A549 (cell line): ENCODE data around the gene FAM107B. TPM values are rescaled to one million over a fixed set of nuclear protein-coding genes. Genes with fewer than 3 reads are reported as not detected.

ENCODE experiments used
- ATAC-seq, 2 experiments: fragments of 200-7000 bp in 1 of 2; fragments of >200 bp in 1 of 2; cut with Nextera tagmentation in 1 of 2; cut with Tn5 transposase in 1 of 2; 3 replicates each; pipeline versions ENCODE4 v1.8.0 to v1.9.1; 2018 to 2020; ENCODE audit warnings: mild to moderate bottlenecking in 1 of 2, moderate library complexity in 1 of 2
- CTCF ChIA-PET: fragments of 300-600 bp; sonication (Branson Sonifier 250); formaldehyde crosslinking; extraction: SDS; loops from one replicate; lab custom pipeline; 2021; ENCODE audit warnings: antibody characterized with exemption, inconsistent platforms; lab: Yijun Ruan, JAX
- POLR2A ChIA-PET: fragments of 350-600 bp; formaldehyde crosslinking; extraction: SDS; loops from one replicate; lab custom pipeline; 2021; ENCODE audit warnings: antibody characterized with exemption, inconsistent platforms; lab: Yijun Ruan, JAX
- DNase-seq, 2 experiments: peaks; one replicate each; pipeline versions ENCODE4 v3.0.0 to v3.0.0-alpha.2; 2011 to 2016; ENCODE audit warnings: low read depth in 1 of 2, low spot score in 1 of 2
- FAIRE-seq: peaks from 2 replicates; lab custom pipeline; 2011; peaks lifted over from hg19 to GRCh38; lab: Jason Lieb, UNC
- H3K27ac ChIP-seq, 2 experiments: fragments of >200 bp; sonication (Bioruptor Twin); formaldehyde crosslinking; 3 replicates each; pipeline ENCODE4 v1.5.1; 2016 to 2017
- H3K4me1 ChIP-seq: fragments of >200 bp; sonication (Bioruptor Twin); formaldehyde crosslinking; 3 replicates; pipeline ENCODE4 v1.6.1; 2016
- H3K4me2 ChIP-seq: fragments of >200 bp; sonication (Bioruptor Twin); formaldehyde crosslinking; 3 replicates; pipeline ENCODE4 v1.6.1; 2016
- H3K4me3 ChIP-seq: fragments of >200 bp; sonication (Bioruptor Twin); formaldehyde crosslinking; 3 replicates; pipeline ENCODE4 v1.5.1; 2016
- H3K9me3 ChIP-seq: fragments of >200 bp; sonication (Bioruptor Twin); formaldehyde crosslinking; 3 replicates; pipeline ENCODE4 v1.6.1; 2016
- CEBPB ChIP-seq, 2 experiments: fragments of >200 bp in 1 of 2; sonication (Bioruptor Twin) in 1 of 2; formaldehyde crosslinking in 1 of 2; IDR thresholded peaks; 2 replicates each; pipeline ENCODE4 v1.6.1; 2012 to 2016
- CHD2 ChIP-seq: fragments of 150-350 bp; IDR thresholded peaks from 2 replicates; pipeline ENCODE4 v1.6.1; 2014; ENCODE audit warnings: low read length; ENCODE audit not compliant: partially characterized antibody
- HOXA7 ChIP-seq: fragments of 250-450 bp; sonication (Bioruptor Pico); IDR thresholded peaks from 2 replicates; pipeline ENCODE4 v1.5.0; 2020; ENCODE audit warnings: mild to moderate bottlenecking, moderate library complexity
- HOXB5 ChIP-seq: fragments of 250-450 bp; sonication (Bioruptor Pico); IDR thresholded peaks from 2 replicates; pipeline ENCODE4 v1.5.0; 2020; ENCODE audit warnings: mild to moderate bottlenecking, moderate library complexity
- KDM5A ChIP-seq: fragments of 200-600 bp; sonication (generic); IDR thresholded peaks from 2 replicates; pipeline ENCODE4 v1.6.1; 2016; ENCODE audit warnings: antibody characterized with exemption, mild to moderate bottlenecking
- MAFK ChIP-seq: fragments of 450-650 bp; IDR thresholded peaks from 2 replicates; pipeline ENCODE4 v1.6.1; 2014; ENCODE audit not compliant: partially characterized antibody
- MAZ ChIP-seq: fragments of 150-350 bp; IDR thresholded peaks from 2 replicates; pipeline ENCODE4 v1.6.1; 2014; ENCODE audit warnings: antibody characterized with exemption, low read depth, low read length, borderline replicate concordance
- NR3C1 ChIP-seq: fragments of >200 bp; sonication (Bioruptor Twin); formaldehyde crosslinking; IDR thresholded peaks from 3 replicates; pipeline ENCODE4 v1.6.1; 2017
- RARB ChIP-seq: fragments of 250-450 bp; sonication (Bioruptor Pico); IDR thresholded peaks from 2 replicates; pipeline ENCODE4 v1.8.0; 2021; ENCODE audit warnings: mild to moderate bottlenecking, moderate library complexity
- REST ChIP-seq: fragments of 200-600 bp; sonication (generic); IDR thresholded peaks from 2 replicates; pipeline ENCODE4 v1.6.1; 2016; ENCODE audit warnings: antibody characterized with exemption, mild to moderate bottlenecking, moderate library complexity
- SMC3 ChIP-seq: fragments of >200 bp; sonication (Bioruptor Twin); formaldehyde crosslinking; IDR thresholded peaks from 3 replicates; pipeline ENCODE4 v1.6.1; 2018; ENCODE audit warnings: inconsistent platforms
- TFCP2L1 ChIP-seq: fragments of 250-450 bp; sonication (Bioruptor Pico); IDR thresholded peaks from 2 replicates; pipeline ENCODE4 v1.5.0; 2021; ENCODE audit warnings: mild to moderate bottlenecking
- USF2 ChIP-seq: fragments of 450-650 bp; IDR thresholded peaks from 2 replicates; pipeline ENCODE4 v1.6.1; 2014; ENCODE audit warnings: antibody characterized with exemption
- ZFP36 ChIP-seq: fragments of 450-650 bp; IDR thresholded peaks from 2 replicates; pipeline ENCODE4 v1.6.1; 2014; ENCODE audit warnings: borderline replicate concordance; ENCODE audit not compliant: partially characterized antibody
- WGBS: methylation state at CpG from one replicate; pipeline ENCODE4 v1.1.6; 2017; ENCODE audit errors: missing lambda C conversion rate; 5-methylcytosine and 5-hydroxymethylcytosine counted together
- polyA plus RNA-seq, 4 experiments: library from polyadenylated mRNA; depleted of rRNA in 3 of 4; stranded (reverse); fragments of >200 nt; fragmentation: RNase III in 1 of 4; extraction: RNeasy Plus Mini Kit Qiagen cat#74134 plus additional on column Dnase treatment in 1 of 4; gene quantifications; 2 replicates in 3 of 4; 3 replicates in 1 of 4; pipeline ENCODE4 v1.2.3, GENCODE V29; 2011 to 2017
- TF ChIP-seq, protein P1 (sequence below): fragments of >200 bp; sonication (Bioruptor Twin); formaldehyde crosslinking; IDR thresholded peaks from 3 replicates; pipeline ENCODE4 v1.5.1; 2016
- TF ChIP-seq, protein P2 (sequence below): fragments of 250-450 bp; sonication (Bioruptor Pico); IDR thresholded peaks from 2 replicates; pipeline ENCODE4 v1.5.0; 2021; ENCODE audit warnings: mild to moderate bottlenecking, moderate library complexity, borderline replicate concordance

Gene FAM107B
- polyA plus RNA-seq, 2 of the 4 experiments (the other 2 are of a cell fraction), result 99.9 to 173 TPM

GRCh38 chr10:14698829-14699170 lies 75.9 kb downstream of the FAM107B start:
- WGBS, result 48% methylated on average over 3 of the region's 3 CpGs
- POLR2A ChIA-PET, result no interaction called here
- Histone ChIP-seq H3K27ac (no peak overlapping the region), H3K9me3 (no peaks in the 10 kb centered on the region), H3K4me1 (no peaks in the 10 kb centered on the region), H3K4me3 (no peak overlapping the region), H3K4me2 (no peak overlapping the region)
- FAIRE-seq, result no peak
- no peak for TF ChIP-seq SMC3
- TF ChIP-seq ZFP36, result no peak
- no peak for TF ChIP-seq HOXB5 (CRISPR knock-in tag)
- TF ChIP-seq REST, result no peak
- no peak for TF ChIP-seq KDM5A
- TF ChIP-seq NR3C1, result no peak
- no peak for TF ChIP-seq CHD2
- no peak for TF ChIP-seq TFCP2L1
- TF ChIP-seq, protein P1, sequence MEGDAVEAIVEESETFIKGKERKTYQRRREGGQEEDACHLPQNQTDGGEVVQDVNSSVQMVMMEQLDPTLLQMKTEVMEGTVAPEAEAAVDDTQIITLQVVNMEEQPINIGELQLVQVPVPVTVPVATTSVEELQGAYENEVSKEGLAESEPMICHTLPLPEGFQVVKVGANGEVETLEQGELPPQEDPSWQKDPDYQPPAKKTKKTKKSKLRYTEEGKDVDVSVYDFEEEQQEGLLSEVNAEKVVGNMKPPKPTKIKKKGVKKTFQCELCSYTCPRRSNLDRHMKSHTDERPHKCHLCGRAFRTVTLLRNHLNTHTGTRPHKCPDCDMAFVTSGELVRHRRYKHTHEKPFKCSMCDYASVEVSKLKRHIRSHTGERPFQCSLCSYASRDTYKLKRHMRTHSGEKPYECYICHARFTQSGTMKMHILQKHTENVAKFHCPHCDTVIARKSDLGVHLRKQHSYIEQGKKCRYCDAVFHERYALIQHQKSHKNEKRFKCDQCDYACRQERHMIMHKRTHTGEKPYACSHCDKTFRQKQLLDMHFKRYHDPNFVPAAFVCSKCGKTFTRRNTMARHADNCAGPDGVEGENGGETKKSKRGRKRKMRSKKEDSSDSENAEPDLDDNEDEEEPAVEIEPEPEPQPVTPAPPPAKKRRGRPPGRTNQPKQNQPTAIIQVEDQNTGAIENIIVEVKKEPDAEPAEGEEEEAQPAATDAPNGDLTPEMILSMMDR, result no peak
- no peak for TF ChIP-seq CEBPB (IDR thresholded peaks at IDR 0.05)
- no peak for TF ChIP-seq MAZ
- TF ChIP-seq HOXA7 (CRISPR knock-in tag), result no peak
- no peak for TF ChIP-seq USF2
- TF ChIP-seq, protein P2, sequence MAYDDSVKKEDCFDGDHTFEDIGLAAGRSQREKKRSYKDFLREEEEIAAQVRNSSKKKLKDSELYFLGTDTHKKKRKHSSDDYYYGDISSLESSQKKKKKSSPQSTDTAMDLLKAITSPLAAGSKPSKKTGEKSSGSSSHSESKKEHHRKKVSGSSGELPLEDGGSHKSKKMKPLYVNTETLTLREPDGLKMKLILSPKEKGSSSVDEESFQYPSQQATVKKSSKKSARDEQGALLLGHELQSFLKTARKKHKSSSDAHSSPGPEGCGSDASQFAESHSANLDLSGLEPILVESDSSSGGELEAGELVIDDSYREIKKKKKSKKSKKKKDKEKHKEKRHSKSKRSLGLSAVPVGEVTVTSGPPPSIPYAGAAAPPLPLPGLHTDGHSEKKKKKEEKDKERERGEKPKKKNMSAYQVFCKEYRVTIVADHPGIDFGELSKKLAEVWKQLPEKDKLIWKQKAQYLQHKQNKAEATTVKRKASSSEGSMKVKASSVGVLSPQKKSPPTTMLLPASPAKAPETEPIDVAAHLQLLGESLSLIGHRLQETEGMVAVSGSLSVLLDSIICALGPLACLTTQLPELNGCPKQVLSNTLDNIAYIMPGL (CRISPR knock-in tag), result no peak
- no peak for TF ChIP-seq RARB (CRISPR knock-in tag)
- CTCF ChIA-PET, result no interaction called here
- DNase-seq, result no peak
- no peak for ATAC-seq

- Histone ChIP-seq H3K27ac (no peak overlapping the region), H3K4me2 (no peak overlapping the region), H3K4me3 (no peak overlapping the region), H3K9me3 (no peaks in the 10 kb centered on the region), H3K4me1 (no peaks in the 10 kb centered on the region)
- ChIA-PET CTCF (interaction anchor here (0.6 to 1.0 kb wide), 2 partner anchors 16 to 174 kb away, joined by 4 read pairs; no protein-coding TSS in a partner anchor), POLR2A (no interaction called here)
- FAIRE-seq (no peak), DNase-seq (no peak), ATAC-seq (no peak)
- TF ChIP-seq CEBPB (IDR thresholded peaks at IDR 0.05) (no peak), MAFK (peak; percentile 59)
- 82% methylated on average over 6 of the region's 6 CpGs for WGBS
These were observed 76.4 kb downstream of the FAM107B start for GRCh38 chr10:14698111-14698828.
